Epithelial cell of proximal tubule (primary cell): ENCODE measurements around the gene SMTNL2. TPM values are rescaled to one million over a fixed set of nuclear protein-coding genes. Genes with fewer than 3 reads are reported as not detected.

Experiments used
- DNase-seq: peaks from one replicate; pipeline ENCODE4 v3.0.0-alpha.2; 2011; ENCODE audit warnings: low read depth
- H3K4me3 ChIP-seq: 2 replicates; pipeline ENCODE4 v1.5.1; 2011; ENCODE audit warnings: low read depth, mild to moderate bottlenecking, low read length
- total RNA-seq: library from RNA; depleted of rRNA; stranded (reverse); fragments of >200 nt; gene quantifications from 2 replicates; pipeline ENCODE4 v1.2.3, GENCODE V29; 2015
- TF ChIP-seq, protein P1 (sequence below): conservative IDR thresholded peaks from 2 replicates; pipeline ENCODE4 v1.5.1; 2012; ENCODE audit warnings: low read depth, mild to moderate bottlenecking, low read length

Gene SMTNL2
- total RNA-seq, 1 donor from 2014 or later, result 1.3 TPM

DNA sequence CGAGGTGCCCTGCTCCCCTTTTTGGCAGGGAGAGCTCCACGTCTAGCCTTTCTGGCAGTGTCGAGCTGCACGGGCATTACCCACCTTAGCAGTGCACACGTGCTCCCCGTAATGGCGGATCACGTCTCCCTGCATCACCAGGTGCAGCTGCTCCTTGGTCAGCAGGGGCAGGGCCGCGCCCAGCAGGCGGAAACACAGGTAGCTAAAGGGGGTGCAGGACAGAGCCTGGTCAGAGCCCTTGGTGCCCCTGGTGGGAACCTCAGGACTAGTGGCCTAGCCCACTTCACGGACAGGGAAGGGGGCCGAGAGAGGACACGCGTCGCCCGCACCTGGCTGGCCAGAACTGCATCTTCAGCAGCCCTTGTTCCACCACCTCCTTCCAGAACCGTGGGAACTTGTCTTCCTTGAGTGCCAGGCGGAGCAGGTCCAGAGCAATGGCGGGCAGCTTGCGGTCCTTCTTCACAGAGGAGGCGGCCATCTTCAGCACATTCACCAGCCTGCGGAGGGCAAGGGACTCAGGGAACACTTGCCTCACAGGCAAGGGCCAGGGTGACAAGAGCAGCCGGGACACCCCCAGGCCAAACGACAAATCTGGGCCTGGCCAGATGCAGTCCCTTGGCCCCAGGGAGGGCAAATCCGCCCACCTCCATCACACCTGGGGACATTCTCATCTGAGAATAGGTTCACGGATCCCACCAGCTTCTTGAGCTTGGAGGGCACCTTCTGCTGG is 32.4 kb upstream of the SMTNL2 start:
- DNase-seq, result no peak
- TF ChIP-seq, protein P1, sequence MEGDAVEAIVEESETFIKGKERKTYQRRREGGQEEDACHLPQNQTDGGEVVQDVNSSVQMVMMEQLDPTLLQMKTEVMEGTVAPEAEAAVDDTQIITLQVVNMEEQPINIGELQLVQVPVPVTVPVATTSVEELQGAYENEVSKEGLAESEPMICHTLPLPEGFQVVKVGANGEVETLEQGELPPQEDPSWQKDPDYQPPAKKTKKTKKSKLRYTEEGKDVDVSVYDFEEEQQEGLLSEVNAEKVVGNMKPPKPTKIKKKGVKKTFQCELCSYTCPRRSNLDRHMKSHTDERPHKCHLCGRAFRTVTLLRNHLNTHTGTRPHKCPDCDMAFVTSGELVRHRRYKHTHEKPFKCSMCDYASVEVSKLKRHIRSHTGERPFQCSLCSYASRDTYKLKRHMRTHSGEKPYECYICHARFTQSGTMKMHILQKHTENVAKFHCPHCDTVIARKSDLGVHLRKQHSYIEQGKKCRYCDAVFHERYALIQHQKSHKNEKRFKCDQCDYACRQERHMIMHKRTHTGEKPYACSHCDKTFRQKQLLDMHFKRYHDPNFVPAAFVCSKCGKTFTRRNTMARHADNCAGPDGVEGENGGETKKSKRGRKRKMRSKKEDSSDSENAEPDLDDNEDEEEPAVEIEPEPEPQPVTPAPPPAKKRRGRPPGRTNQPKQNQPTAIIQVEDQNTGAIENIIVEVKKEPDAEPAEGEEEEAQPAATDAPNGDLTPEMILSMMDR, result no peak
- no peak overlapping the region for H3K4me3 ChIP-seq

DNA sequence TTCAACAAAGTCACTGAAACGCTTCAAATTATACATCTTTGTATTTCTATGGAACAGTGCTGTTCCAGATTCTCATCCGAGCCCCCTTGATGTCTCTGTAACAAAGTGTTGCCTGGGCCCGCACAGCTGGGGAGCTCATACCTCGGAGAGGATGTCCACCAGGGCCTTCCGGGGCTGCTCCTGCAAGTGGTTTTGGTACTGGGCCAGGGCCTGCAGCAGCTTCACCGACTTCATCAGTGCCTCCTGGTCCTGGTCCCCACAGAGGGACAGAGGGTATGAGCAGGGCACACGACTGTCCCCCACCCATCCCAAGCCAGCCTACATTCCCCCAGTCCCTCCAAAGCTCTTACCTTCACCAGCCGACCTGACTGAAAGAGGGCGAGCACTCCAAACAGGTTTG is 30.7 kb upstream of the SMTNL2 start:
- no peak for DNase-seq
- TF ChIP-seq, protein P1, result no peak
- H3K4me3 ChIP-seq, result peak overlapping the region; percentile 99

DNA sequence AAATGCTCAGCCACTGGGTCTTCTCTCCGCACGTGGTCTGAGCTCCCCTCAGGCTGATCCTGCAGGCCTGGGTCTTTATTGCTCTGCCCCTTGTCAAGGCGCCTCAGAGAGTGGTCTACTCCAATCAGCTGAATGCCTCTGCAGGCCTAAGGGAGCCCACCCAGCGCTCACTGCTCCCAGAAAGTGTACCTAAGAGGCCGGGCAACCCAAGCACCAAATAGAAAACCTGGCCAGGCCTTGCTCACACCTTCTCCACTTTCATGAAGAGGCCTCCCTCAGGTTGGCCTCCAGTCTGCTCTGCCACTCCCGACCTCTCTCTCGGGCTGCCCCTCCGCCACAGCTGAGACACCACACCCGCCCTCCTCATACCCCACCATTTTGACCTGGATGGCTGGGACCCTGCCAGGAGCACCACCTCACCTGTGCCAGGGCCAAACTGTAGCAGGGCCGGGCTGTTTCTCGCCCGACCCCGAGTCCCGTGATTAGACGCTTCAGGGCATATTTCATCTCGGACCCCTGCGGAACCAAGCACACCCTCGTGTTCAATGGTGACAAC is 29.8 kb upstream of the SMTNL2 start:
- peak overlapping the region; percentile 99 for H3K4me3 ChIP-seq
- no peak for DNase-seq
- TF ChIP-seq, protein P1, result no peak

DNA sequence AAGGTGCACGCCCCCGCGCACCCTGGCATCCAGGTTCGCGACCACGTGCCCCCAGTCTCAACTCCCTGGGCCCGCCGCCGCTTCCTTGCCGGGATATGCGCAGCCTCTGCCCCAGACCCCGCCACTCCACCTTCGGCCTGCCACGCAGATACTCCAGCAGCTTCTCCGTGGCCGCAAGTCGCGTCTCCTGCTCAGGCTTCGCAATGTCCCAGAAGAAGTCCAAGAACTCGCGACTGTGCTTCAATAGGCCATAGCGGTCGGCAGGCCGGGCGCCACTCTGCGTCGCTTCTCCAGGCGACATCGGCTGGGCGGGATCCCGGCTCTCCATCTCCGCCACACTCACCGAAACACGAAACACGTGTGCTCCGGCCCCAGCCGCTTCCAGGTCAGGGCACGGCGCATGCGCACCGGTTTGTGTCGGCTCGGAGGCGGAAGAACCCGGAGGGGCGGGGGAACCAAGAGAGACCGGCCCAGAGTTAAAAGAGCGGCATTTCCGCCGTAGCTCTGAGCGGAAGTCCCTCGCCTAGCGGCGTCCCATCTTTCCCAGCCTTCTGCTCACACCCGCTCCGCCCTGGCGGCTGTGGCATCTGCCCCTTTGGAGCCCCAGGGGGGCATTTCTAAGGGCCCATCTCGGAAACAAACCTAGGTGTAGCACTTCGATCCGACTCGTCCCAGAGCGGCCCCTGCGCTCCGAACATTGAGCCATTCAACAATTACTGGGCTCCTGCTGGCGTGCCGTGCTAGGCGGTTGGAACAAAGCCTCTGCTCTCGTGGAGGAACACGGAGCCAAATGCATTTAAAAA is 29.1 kb upstream of the SMTNL2 start, which contains the start of gene MYBBP1A:
MYBBP1A (minus strand) TSS at position 388 of the 803 bp plus-strand sequence; CDS start at position 328, 60 bp downstream.
- TF ChIP-seq, protein P1, result no peak
- DNase-seq, result peak; percentile 52
- H3K4me3 ChIP-seq, result peak within 1 kb of the TSS; percentile 99

DNA sequence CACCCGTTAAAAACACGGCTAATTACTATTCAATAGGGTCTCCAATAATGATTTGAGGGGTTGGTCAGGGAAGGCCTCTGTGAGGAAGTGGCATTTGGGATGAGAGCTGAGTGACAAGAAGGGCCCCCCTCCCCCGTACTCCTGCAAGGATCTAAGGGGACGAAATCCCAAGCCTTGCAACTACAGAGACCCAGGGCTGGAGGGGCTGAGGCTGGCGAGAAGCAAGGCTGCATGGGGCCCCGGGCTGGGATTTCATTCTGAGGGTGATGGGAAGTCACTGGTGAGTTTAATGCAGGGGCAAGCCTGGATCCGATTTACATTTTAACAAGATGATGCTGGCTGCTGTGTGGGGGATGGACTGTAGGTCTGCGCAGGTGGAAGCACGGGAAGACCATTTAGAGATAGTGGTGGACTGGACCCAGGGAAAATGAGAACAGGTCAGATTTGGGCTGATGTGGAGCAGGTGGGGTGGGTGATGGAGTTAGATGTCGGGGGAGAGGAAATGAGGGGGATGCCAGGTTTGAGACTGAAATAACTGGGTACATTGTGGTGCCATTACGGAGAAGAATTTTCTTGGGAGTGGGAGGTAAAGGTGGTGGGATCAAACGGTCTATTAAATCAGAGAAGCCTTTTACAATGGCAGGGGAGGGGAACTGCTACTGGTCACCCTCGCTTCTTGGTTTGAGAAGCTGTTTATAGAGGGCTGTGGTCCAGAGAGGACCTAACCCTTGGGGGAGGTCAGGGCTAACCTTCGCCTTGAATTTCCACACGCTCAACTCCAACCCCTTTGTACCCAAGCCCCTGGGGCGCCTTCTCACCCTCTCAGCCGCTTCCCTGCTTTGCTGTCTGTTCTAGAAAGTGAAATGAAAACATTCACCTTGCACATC is 28.2 kb upstream of the SMTNL2 start:
- TF ChIP-seq, protein P1, result no peak
- H3K4me3 ChIP-seq, result peak overlapping the region; percentile 99
- DNase-seq, result no peak

DNA sequence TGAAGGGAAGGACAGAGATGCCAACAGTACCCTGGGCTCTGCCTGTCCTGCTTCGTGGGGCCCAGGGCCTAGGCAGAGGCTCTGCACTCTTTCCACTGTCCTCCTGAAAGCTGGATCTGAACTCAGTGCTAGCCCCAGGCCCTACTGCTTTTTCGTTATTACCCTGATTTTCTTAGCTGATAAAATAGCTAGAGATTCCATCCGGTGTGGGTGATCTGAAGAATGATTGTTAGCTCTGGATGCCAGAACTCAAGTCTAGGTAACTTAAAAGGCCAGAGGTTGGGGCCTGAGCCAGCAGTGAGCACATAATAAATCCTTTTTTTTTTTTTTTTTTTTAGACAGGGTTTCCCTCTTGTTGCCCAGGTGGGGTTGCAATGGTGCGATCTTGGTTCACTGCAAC is 27.3 kb upstream of the SMTNL2 start:
- TF ChIP-seq, protein P1, result no peak
- no peak for DNase-seq
- H3K4me3 ChIP-seq, result no peak overlapping the region
